ENCODE results near the gene KIF17.

DNA sequence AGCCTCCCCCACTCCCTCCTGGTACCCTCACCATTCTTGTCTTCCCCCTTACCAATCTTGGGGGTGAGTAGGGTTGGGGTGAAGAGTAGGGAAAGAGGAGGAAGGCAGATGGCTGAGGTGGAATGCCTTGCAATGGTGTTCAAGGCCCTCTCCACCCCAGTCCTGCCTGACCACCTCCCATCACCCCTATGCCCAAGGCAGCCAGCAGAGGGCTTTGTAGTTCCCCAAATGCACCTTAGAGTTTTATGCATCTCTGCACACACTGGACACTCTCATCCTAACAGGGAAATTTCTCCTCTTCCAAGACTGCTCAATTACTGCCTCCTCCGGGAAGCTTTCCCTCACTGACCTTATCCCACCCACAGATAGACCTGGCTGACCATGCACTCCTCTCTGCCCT, 15.4 kb downstream of the KIF17 start:
- TF ChIP-seq POLR2AphosphoS5 (IDR thresholded peaks at IDR 0.05) (no peak), SMC3 (conservative IDR thresholded peaks at IDR 0.05; ENCODE audit: poor library complexity) (peak; percentile 15)

All from neural cell (in vitro differentiated cells).